ENCODE measurements around the gene RAB4B. TPM values are rescaled to one million over a fixed set of nuclear protein-coding genes. Genes with fewer than 3 reads are reported as not detected.
A peak's percentile ranks its signal among the peaks of the same experiment; 100 is the strongest.

RAB4B gene
- total and polyA plus RNA-seq, 2 of the 13 experiments (the other 11 are each of a cell fraction or from before 2014, with no cell fraction given) = 3.3 to 5.4 TPM

DNA sequence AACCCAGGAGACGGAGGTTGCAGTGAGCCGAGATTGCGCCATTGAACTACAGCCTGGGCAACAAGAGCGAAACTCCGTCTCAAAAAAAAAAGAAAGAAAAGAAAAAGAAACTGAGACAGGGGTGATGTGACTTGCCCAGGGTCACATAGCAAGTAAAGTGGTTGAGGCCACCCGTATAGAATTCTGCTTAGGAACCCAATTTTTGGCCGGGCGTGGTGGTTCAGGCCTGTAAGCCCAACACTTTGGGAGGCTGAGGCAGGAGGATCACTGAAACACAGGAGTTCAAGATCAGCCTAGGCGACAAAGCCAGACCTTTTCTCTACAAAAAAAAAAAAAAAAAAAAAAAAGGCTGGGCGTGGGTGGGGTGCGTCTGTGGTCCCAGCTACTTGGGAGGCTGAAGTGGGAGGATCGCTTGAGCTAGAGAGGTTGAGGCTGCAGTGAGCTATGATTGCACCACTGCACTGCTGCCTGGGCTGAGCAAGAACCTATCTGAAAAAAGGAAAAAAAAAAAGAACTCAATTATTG lies 25.7 kb upstream of the RAB4B start:
- in situ Hi-C loops (cut with HindIII; ENCODE audit: extremely low pct_ligation_motif_present, low pct_unique_long_range_greater_than_20kb) = loop anchor here (5.0 kb wide), 2 partner anchors 35 to 55 kb away; partner anchors contain the start of genes COQ8B and ITPKC

DNA sequence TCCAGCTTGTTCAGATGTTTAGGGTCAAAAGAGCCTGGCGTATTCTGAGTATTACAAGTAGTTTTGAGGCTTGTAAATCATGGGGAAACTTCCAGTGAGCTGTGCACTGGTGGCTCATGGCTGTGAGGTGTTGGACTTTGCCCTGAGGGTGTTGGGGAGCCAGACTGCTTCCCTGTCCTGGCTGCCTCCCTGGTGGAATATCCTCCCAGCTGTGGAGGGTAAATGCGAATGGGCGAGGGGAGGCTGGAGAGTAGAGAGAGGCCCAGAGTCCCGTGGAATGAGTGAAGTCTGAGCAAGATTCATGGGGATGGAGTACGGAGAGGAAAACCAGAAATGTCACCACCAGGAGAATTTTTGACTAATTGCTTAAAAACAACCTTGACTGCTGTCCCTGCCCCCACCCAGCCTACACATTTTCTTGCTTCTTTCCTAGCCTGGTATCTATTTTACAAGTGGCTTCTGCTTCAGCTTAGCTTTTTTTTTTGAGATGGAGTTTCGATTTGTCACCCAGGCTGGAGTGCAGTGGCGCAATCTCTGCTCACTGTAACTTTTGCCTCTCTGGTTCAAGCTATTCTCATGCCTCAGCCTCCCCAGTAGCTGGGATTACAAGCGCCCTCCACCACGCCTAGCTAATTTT lies 23.3 kb upstream of the RAB4B start:
- BruUV-seq (replicated peaks) = no TSS peak
- Histone ChIP-seq H3K27ac (ENCODE audit: extremely low read length, insufficient read depth, low read length) (peak overlapping the region; percentile 75), H3K9ac (ENCODE audit: insufficient read depth, low read depth, low read length) (peak overlapping the region; percentile 57), H3K4me3 (replicated peaks in 1 of 3; ENCODE audit: insufficient read depth in 1 of 3, low read depth in 2 of 3, low read length in 3 of 3) (peak overlapping the region in 2 of 3 experiments; percentile 35 to 45; a peak in 5 of 6 replicates), H3K36me3 (replicated peaks in 1 of 2; ENCODE audit: control insufficient read depth in 1 of 2, insufficient read depth in 2 of 2, low read length in 2 of 2) (peaks cover 13 to 38% of the 10 kb centered on the region in 2 experiments; a peak in 4 of 5 replicates), H3K79me2 (ENCODE audit: insufficient read depth, low read length) (peaks cover 67% of the 10 kb centered on the region), H3K27me3 (ENCODE audit: control insufficient read depth in 1 of 2, insufficient read depth in 2 of 2, low read length in 2 of 2) (no peaks in the 10 kb centered on the region; a peak in 1 of 5 replicates), H3K9me3 (ENCODE audit: low read length) (no peaks in the 10 kb centered on the region), H3K4me2 (ENCODE audit: low read depth, low read length) (peak overlapping the region; percentile 72), H4K20me1 (ENCODE audit: insufficient read depth, low read length) (peaks cover 39% of the 10 kb centered on the region), H3K4me1 (ENCODE audit: insufficient read depth, low read length) (peaks cover 58% of the 10 kb centered on the region), H2AFZ (ENCODE audit: low read length) (no peak overlapping the region)
- FAIRE-seq (peak; percentile 40), ATAC-seq (peak; percentile 24), DNase-seq (ENCODE audit: low spot score) (peak; percentile 62)
- CTCF ChIA-PET (ENCODE audit: low intra/inter-chr PET ratio, low total read pairs) = no interaction called here
- WGBS (ENCODE audit: low lambda C conversion rate) = 64% methylated on average over 9 of the region's 9 CpGs
- intact Hi-C loops (cut with micrococcal nuclease; ENCODE audit: unreplicated experiment) (no loop called here), in situ Hi-C loops (cut with HindIII; ENCODE audit: extremely low pct_ligation_motif_present, low pct_unique_long_range_greater_than_20kb) (loop anchor here (5.0 kb wide), 2 partner anchors 37 to 53 kb away; partner anchors contain the start of genes COQ8B and ITPKC)
- POLR2A ChIA-PET = interaction anchor here (0.5 to 7.8 kb wide), 11 partner anchors 9 to 44 kb away, joined by 3 to 90 read pairs (median 4); partner anchors contain the start of genes COQ8B, EGLN2, ITPKC and RAB4B
- TF ChIP-seq MIER2 (CRISPR knock-in tag; IDR thresholded peaks at IDR 0.05) = no peak
- TF ChIP-seq STAG1 (CRISPR knock-in tag; IDR thresholded peaks at IDR 0.05) = peak; percentile 17; the same call in 1 of the 2 replicates
- peak; percentile 78 for TF ChIP-seq RBM22 (optimal IDR thresholded peaks at IDR 0.05; ENCODE audit: low read length)
- TF ChIP-seq ZNF761 (CRISPR knock-in tag; conservative IDR thresholded peaks at IDR 0.05) = peak; percentile 69; the same call in 1 of the 2 replicates
- TF ChIP-seq ZNF556 (CRISPR knock-in tag; IDR thresholded peaks at IDR 0.05; ENCODE audit: borderline replicate concordance) = 0 out of 2 replicates have a peak, but pooled peaks have one; percentile 59
- TF ChIP-seq, protein P1, sequence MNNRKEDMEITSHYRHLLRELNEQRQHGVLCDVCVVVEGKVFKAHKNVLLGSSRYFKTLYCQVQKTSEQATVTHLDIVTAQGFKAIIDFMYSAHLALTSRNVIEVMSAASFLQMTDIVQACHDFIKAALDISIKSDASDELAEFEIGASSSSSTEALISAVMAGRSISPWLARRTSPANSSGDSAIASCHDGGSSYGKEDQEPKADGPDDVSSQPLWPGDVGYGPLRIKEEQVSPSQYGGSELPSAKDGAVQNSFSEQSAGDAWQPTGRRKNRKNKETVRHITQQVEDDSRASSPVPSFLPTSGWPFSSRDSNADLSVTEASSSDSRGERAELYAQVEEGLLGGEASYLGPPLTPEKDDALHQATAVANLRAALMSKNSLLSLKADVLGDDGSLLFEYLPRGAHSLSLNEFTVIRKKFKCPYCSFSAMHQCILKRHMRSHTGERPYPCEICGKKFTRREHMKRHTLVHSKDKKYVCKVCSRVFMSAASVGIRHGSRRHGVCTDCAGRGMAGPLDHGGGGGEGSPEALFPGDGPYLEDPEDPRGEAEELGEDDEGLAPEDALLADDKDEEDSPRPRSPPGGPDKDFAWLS (CRISPR knock-in tag; IDR thresholded peaks at IDR 0.05; ENCODE audit: borderline replicate concordance) = 0 out of 2 replicates have a peak, but pooled peaks have one; percentile 43
- TF ChIP-seq ELF3 (CRISPR knock-in tag; IDR thresholded peaks at IDR 0.05) = peak; percentile 52; the same call in 1 of the 2 replicates
- TF ChIP-seq MTA1 (CRISPR knock-in tag; IDR thresholded peaks at IDR 0.05; ENCODE audit: borderline replicate concordance) = 0 out of 2 replicates have a peak, but pooled peaks have one; percentile 46
- TF ChIP-seq HDAC2 (CRISPR knock-in tag; IDR thresholded peaks at IDR 0.05) = 0 out of 2 replicates have a peak, but pooled peaks have one; percentile 13
- TF ChIP-seq RARA (CRISPR knock-in tag; IDR thresholded peaks at IDR 0.05) = 0 out of 2 replicates have a peak, but pooled peaks have one; percentile 17

More for the DNA sequence above, 25.7 kb upstream of the RAB4B start:
- peaks cover 68% of the 10 kb centered on the region for H3K79me2 ChIP-seq (ENCODE audit: insufficient read depth, low read length)
- 46% methylated on average over 12 of the region's 12 CpGs for WGBS (ENCODE audit: low lambda C conversion rate)
- H3K4me3 ChIP-seq (replicated peaks in 1 of 3; ENCODE audit: insufficient read depth in 1 of 3, low read depth in 2 of 3, low read length in 3 of 3) = peak overlapping the region; percentile 73 to 89 (median 74)
- peaks cover 33% of the 10 kb centered on the region for H4K20me1 ChIP-seq (ENCODE audit: insufficient read depth, low read length)
- FAIRE-seq = no peak
- no peak for DNase-seq (ENCODE audit: low spot score)
- peak overlapping the region; percentile 95 for H3K27ac ChIP-seq (ENCODE audit: extremely low read length, insufficient read depth, low read length)
- H3K9me3 ChIP-seq (ENCODE audit: low read length) = no peaks in the 10 kb centered on the region
- ChIA-PET CTCF (ENCODE audit: low intra/inter-chr PET ratio, low total read pairs) (no interaction called here), POLR2A (interaction anchor here (1.0 to 7.8 kb wide), 4 partner anchors 19 to 46 kb away, joined by 6 to 90 read pairs (median 14); partner anchors contain the start of genes COQ8B, EGLN2, ITPKC and RAB4B)
- H3K9ac ChIP-seq (ENCODE audit: insufficient read depth, low read depth, low read length) = peak overlapping the region; percentile 96
- intact Hi-C loops (cut with micrococcal nuclease; ENCODE audit: unreplicated experiment) = no loop called here
- H3K36me3 ChIP-seq (replicated peaks in 1 of 2; ENCODE audit: control insufficient read depth in 1 of 2, insufficient read depth in 2 of 2, low read length in 2 of 2) = peaks cover 3 to 20% of the 10 kb centered on the region in 2 experiments; a peak in 4 of 5 replicates
- H3K4me1 ChIP-seq (ENCODE audit: insufficient read depth, low read length) = peaks cover 76% of the 10 kb centered on the region
- no TSS peak for BruUV-seq (replicated peaks)
- no peak for ATAC-seq
- H3K4me2 ChIP-seq (ENCODE audit: low read depth, low read length) = peak overlapping the region; percentile 97
- no peak for TF ChIP-seq NFYC (CRISPR knock-in tag; IDR thresholded peaks at IDR 0.05)
- TF ChIP-seq, protein P2, sequence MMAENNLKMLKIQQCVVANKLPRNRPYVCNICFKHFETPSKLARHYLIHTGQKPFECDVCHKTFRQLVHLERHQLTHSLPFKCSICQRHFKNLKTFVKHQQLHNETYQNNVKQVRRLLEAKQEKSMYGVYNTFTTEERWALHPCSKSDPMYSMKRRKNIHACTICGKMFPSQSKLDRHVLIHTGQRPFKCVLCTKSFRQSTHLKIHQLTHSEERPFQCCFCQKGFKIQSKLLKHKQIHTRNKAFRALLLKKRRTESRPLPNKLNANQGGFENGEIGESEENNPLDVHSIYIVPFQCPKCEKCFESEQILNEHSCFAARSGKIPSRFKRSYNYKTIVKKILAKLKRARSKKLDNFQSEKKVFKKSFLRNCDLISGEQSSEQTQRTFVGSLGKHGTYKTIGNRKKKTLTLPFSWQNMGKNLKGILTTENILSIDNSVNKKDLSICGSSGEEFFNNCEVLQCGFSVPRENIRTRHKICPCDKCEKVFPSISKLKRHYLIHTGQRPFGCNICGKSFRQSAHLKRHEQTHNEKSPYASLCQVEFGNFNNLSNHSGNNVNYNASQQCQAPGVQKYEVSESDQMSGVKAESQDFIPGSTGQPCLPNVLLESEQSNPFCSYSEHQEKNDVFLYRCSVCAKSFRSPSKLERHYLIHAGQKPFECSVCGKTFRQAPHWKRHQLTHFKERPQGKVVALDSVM (CRISPR knock-in tag; IDR thresholded peaks at IDR 0.05) = peak; percentile 92
- H3K27me3 ChIP-seq (ENCODE audit: control insufficient read depth in 1 of 2, insufficient read depth in 2 of 2, low read length in 2 of 2) = no peaks in the 10 kb centered on the region; a peak in 1 of 5 replicates
- no peak overlapping the region for H2AFZ ChIP-seq (ENCODE audit: low read length)
